Endothelial cell of coronary artery (primary cell): ENCODE results near the gene PRR20A. TPM values are rescaled to one million over a fixed set of nuclear protein-coding genes. Genes with fewer than 3 reads are reported as not detected.

Experiments
- total RNA-seq: library from RNA; depleted of rRNA; stranded (reverse); fragments of >200 nt; gene quantifications from 2 replicates; pipeline ENCODE4 v1.2.3, GENCODE V29; 2014

Gene PRR20A
- total RNA-seq: not detected in 2 replicates

GRCh38 chr13:57140235-57140968, at the start of gene PRR20A:
Gene PRR20A (plus strand): TSS chr13:57140918. CDS start chr13:57141305, 387 bp downstream.

GRCh38 chr13:57147188-57147587, 6.5 kb downstream of the PRR20A start, which contains the start of gene PRR20B:
Gene PRR20B (plus strand): TSS chr13:57147488. CDS start chr13:57147875, 387 bp downstream.

GRCh38 chr13:57153761-57154160, 13.0 kb downstream of the PRR20A start, which contains the start of gene PRR20C:
Gene PRR20C (plus strand): TSS chr13:57154061. CDS start chr13:57154448, 387 bp downstream.

GRCh38 chr13:57160332-57160731, 19.6 kb downstream of the PRR20A start, which contains the start of gene PRR20D:
Gene PRR20D (plus strand): TSS chr13:57160632. CDS start chr13:57161019, 387 bp downstream.

GRCh38 chr13:57166897-57167296, 26.2 kb downstream of the PRR20A start, which contains the start of gene PRR20E:
Gene PRR20E (plus strand): TSS chr13:57167197. CDS start chr13:57167584, 387 bp downstream.

Other genes with a start within 250 kb of the PRR20A start
- not detected in 2 replicates for gene PRR20B, start 6.6 kb downstream of the PRR20A start, total RNA-seq
- not detected in 2 replicates for gene PRR20C, start 13.1 kb downstream of the PRR20A start, total RNA-seq
- gene PRR20D, start 19.7 kb downstream of the PRR20A start, total RNA-seq: not detected in 2 replicates
- gene PRR20E, start 26.3 kb downstream of the PRR20A start, total RNA-seq: not detected in 2 replicates